Neural progenitor cell (in vitro differentiated cells): ENCODE results near the gene BCAR1.

Source experiments
- CTCF ChIP-seq: fragments of 200-600 bp; sonication (generic); IDR thresholded peaks from 2 replicates; pipeline ENCODE4 v1.5.1; 2017; ENCODE audit warnings: antibody characterized with exemption, mild to moderate bottlenecking
- EZH2 ChIP-seq: fragments of 200-600 bp; sonication (generic); IDR thresholded peaks from 2 replicates; pipeline ENCODE4 v1.6.1; 2017; ENCODE audit warnings: antibody characterized with exemption, mild to moderate bottlenecking, moderate library complexity
- EZH2phosphoT487 ChIP-seq: fragments of 200-600 bp; sonication (generic); IDR thresholded peaks from 2 replicates; pipeline ENCODE4 v1.6.1; 2017; ENCODE audit warnings: antibody characterized with exemption

GRCh38 chr16:75262104-75262799, 10.8 kb upstream of the BCAR1 start:
- TF ChIP-seq EZH2phosphoT487: no peak
- no peak for TF ChIP-seq CTCF
- no peak for TF ChIP-seq EZH2
